HEK293 (cell line): ENCODE results near the gene SLC25A39.

ENCODE experiments used
- BCL11B ChIP-seq: fragments of 450-650 bp; formaldehyde crosslinking; IDR thresholded peaks from 2 replicates; pipeline ENCODE4 v1.5.1; 2016; ENCODE audit warnings: low read depth, missing biosample characterization, missing genetic modification characterization
- CTCF ChIP-seq: fragments of 450-650 bp; formaldehyde crosslinking; IDR thresholded peaks from 2 replicates; pipeline ENCODE4 v1.5.1; 2016; ENCODE audit warnings: missing biosample characterization, missing genetic modification characterization
- GLI2 ChIP-seq: fragments of 450-650 bp; formaldehyde crosslinking; IDR thresholded peaks from 2 replicates; pipeline ENCODE4; 2017; ENCODE audit warnings: missing biosample characterization, missing genetic modification characterization, low read depth, borderline replicate concordance
- SCRT2 ChIP-seq: fragments of 450-650 bp; formaldehyde crosslinking; IDR thresholded peaks from 2 replicates; pipeline ENCODE4 v1.5.1; 2016; ENCODE audit warnings: missing biosample characterization, missing genetic modification characterization
- SP2 ChIP-seq: fragments of 450-650 bp; formaldehyde crosslinking; IDR thresholded peaks from 2 replicates; pipeline ENCODE4 v1.5.1; 2016; ENCODE audit warnings: missing biosample characterization, missing genetic modification characterization
- SP3 ChIP-seq: fragments of 450-650 bp; formaldehyde crosslinking; IDR thresholded peaks from 2 replicates; pipeline ENCODE4 v1.5.1; 2016; ENCODE audit warnings: missing biosample characterization, missing genetic modification characterization
- TSHZ1 ChIP-seq: fragments of 450-650 bp; formaldehyde crosslinking; IDR thresholded peaks from 2 replicates; pipeline ENCODE4 v1.5.1; 2016; ENCODE audit warnings: missing biosample characterization, missing genetic modification characterization, borderline replicate concordance
- WT1 ChIP-seq: fragments of 450-650 bp; formaldehyde crosslinking; IDR thresholded peaks from 2 replicates; pipeline ENCODE4 v1.5.1; 2016; ENCODE audit warnings: missing biosample characterization, missing genetic modification characterization
- ZBTB7A ChIP-seq: fragments of 450-650 bp; formaldehyde crosslinking; IDR thresholded peaks from 2 replicates; pipeline ENCODE4 v1.5.1; 2016; ENCODE audit warnings: low read depth, missing biosample characterization, missing genetic modification characterization
- ZNF18 ChIP-seq: fragments of 450-650 bp; formaldehyde crosslinking; IDR thresholded peaks from 2 replicates; pipeline ENCODE4 v1.5.1; 2016; ENCODE audit warnings: missing biosample characterization, missing genetic modification characterization
- ZNF23 ChIP-seq: fragments of 450-650 bp; formaldehyde crosslinking; IDR thresholded peaks from 2 replicates; pipeline ENCODE4 v1.5.1; 2016; ENCODE audit warnings: missing biosample characterization, missing genetic modification characterization, borderline replicate concordance
- ZNF266 ChIP-seq: fragments of 450-650 bp; formaldehyde crosslinking; IDR thresholded peaks from 2 replicates; pipeline ENCODE4 v1.5.1; 2016; ENCODE audit warnings: missing biosample characterization, missing genetic modification characterization, low read depth
- ZNF362 ChIP-seq: fragments of 450-650 bp; formaldehyde crosslinking; IDR thresholded peaks from 2 replicates; pipeline ENCODE4 v1.5.1; 2016; ENCODE audit warnings: missing biosample characterization, missing genetic modification characterization
- ZNF423 ChIP-seq: fragments of 450-650 bp; formaldehyde crosslinking; IDR thresholded peaks from 2 replicates; pipeline ENCODE4 v1.5.1; 2016; ENCODE audit warnings: missing biosample characterization, missing genetic modification characterization
- ZNF433 ChIP-seq: fragments of 450-650 bp; formaldehyde crosslinking; IDR thresholded peaks from 2 replicates; pipeline ENCODE4 v1.5.1; 2016; ENCODE audit warnings: missing biosample characterization, missing genetic modification characterization, low read depth
- ZNF449 ChIP-seq: fragments of 450-650 bp; formaldehyde crosslinking; IDR thresholded peaks from 2 replicates; pipeline ENCODE4 v1.5.1; 2017; ENCODE audit warnings: missing biosample characterization, mild to moderate bottlenecking, missing genetic modification characterization, moderate library complexity
- ZNF48 ChIP-seq: fragments of 450-650 bp; formaldehyde crosslinking; IDR thresholded peaks from 2 replicates; pipeline ENCODE4 v1.5.1; 2016; ENCODE audit warnings: missing biosample characterization, missing genetic modification characterization
- ZNF518A ChIP-seq: fragments of 450-650 bp; formaldehyde crosslinking; conservative IDR thresholded peaks from 2 replicates; pipeline ENCODE4 v1.5.1; 2016; ENCODE audit warnings: low read depth, missing biosample characterization, missing genetic modification characterization
- ZNF530 ChIP-seq: fragments of 450-650 bp; formaldehyde crosslinking; IDR thresholded peaks from 2 replicates; pipeline ENCODE4 v1.5.1; 2016; ENCODE audit warnings: low read depth, missing biosample characterization, missing genetic modification characterization
- ZNF549 ChIP-seq: fragments of 450-650 bp; IDR thresholded peaks from 2 replicates; pipeline ENCODE4 v1.5.1; 2018; ENCODE audit warnings: missing biosample characterization, missing genetic modification characterization, mild to moderate bottlenecking, inconsistent platforms, moderate library complexity
- ZNF610 ChIP-seq: fragments of 450-650 bp; formaldehyde crosslinking; IDR thresholded peaks from 2 replicates; pipeline ENCODE4 v1.5.1; 2016; ENCODE audit warnings: missing biosample characterization, missing genetic modification characterization, borderline replicate concordance
- ZNF677 ChIP-seq: fragments of 450-650 bp; IDR thresholded peaks from 2 replicates; pipeline ENCODE4 v1.5.0; 2018; ENCODE audit warnings: missing biosample characterization, mild to moderate bottlenecking, missing genetic modification characterization, moderate library complexity
- ZSCAN5A ChIP-seq: fragments of 450-650 bp; formaldehyde crosslinking; IDR thresholded peaks from 2 replicates; pipeline ENCODE4 v1.5.1; 2016; ENCODE audit warnings: missing biosample characterization, missing genetic modification characterization

The SLC25A39 gene

GRCh38 chr17:44362949-44363612 lies 38.5 kb upstream of the SLC25A39 start (continued):
- TF ChIP-seq ZNF362 (tag by site-specific recombination), result no peak
- TF ChIP-seq WT1 (tag by site-specific recombination), result no peak
- TF ChIP-seq ZNF266, result no peak
- no peak for TF ChIP-seq SCRT2 (tag by site-specific recombination)
- TF ChIP-seq ZNF423 (tag by site-specific recombination), result 0 out of 2 replicates have a peak, but pooled peaks have one; percentile 17
- no peak for TF ChIP-seq ZNF610 (tag by site-specific recombination)
- no peak for TF ChIP-seq ZSCAN5A (tag by site-specific recombination)
- TF ChIP-seq SP3 (tag by site-specific recombination), result peak; percentile 47; the same call in 1 of the 2 replicates
- TF ChIP-seq ZNF23 (tag by site-specific recombination), result no peak
- TF ChIP-seq ZNF449 (tag by site-specific recombination), result no peak
- no peak for TF ChIP-seq ZNF518A (tag by site-specific recombination)
- no peak for TF ChIP-seq ZNF549
- no peak for TF ChIP-seq ZNF677 (tag by site-specific recombination)
- TF ChIP-seq CTCF, result 0 out of 2 replicates have a peak, but pooled peaks have one; percentile 26
- TF ChIP-seq SP2 (tag by site-specific recombination), result peak; percentile 51; the same call in 1 of the 2 replicates
- no peak for TF ChIP-seq ZNF530 (tag by site-specific recombination)
- no peak for TF ChIP-seq ZNF18 (tag by site-specific recombination)
- TF ChIP-seq GLI2 (tag by site-specific recombination), result no peak
- no peak for TF ChIP-seq TSHZ1
- TF ChIP-seq ZNF433 (tag by site-specific recombination), result no peak
- TF ChIP-seq ZNF48, result no peak
- no peak for TF ChIP-seq ZBTB7A (tag by site-specific recombination)
- no peak for TF ChIP-seq BCL11B
